ENCODE measurements around the gene RNF207.

RNF207 gene

DNA sequence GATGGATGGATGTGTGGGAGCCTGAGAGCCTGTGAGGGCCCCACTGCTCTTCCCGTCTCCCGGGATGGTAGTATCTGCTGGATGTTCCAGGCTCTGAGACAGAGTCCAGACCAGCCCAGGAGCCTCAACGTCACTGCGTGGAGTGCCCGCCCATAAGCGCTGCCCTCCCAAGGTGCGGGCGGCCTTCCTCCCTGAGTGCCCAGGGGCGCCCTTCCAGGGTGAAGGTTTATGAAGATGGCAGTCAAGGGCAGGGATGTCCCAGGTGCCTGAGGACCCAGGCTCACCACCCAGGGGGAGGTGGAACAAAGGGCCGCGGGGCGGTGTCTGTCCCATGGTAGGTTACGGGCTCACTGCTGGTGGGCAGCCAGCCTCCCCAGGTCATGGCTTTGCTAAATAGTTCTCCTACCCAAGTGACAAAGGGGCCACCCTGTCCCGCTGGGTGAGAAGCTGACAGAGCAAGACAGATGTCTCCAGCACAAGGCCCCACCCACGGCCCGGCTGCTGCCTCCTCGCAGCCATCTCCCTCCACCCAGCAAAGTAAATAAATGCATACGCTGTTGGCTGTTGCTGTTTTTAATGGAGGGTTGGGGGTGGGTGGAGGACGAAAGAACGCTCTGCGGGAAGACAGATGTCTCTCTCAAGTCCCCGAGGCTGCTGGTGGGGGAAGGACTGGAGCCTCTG lies 63.9 kb downstream of the RNF207 start:
- DNase-seq (ENCODE audit: low read depth) = no peak

DNA sequence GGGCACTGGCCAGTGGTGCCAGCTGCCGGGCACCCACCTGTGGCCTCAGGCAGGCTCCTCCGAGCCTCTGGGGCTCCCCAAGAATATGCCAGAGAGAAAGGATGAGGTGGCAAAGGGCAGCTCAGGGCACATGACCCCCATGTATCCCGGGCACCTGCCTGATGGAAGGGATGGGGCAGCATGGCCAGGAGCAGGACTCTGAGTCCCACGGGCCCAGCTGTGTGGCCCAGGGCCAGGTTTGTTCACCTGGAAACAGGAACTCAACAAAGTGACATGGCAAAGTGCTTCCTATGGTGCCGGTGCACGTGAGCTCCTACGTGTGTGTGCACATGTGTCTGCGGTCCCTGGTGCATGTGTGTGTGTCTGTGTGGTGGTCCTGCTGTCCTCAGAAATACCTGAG lies 64.5 kb downstream of the RNF207 start:
- no peak for DNase-seq (ENCODE audit: low read depth)

All from stimulated activated CD4-positive, alpha-beta T cell treated with anti-CD3 and anti-CD28 coated beads, Interleukin-2, amount 100 ng/mL, for 4 hours (primary cell).